HFFc6 (cell line): Measurements from ENCODE around the gene GATA5. TPM values are rescaled to one million over a fixed set of nuclear protein-coding genes. Genes with fewer than 3 reads are reported as not detected.

Experiments used
- DNase-seq: peaks from one replicate; pipeline ENCODE4 v3.0.0-alpha.2; 2018
- H3K27ac Mint-ChIP-seq: 2 replicates; pipeline ENCODE4 v1.8.0; 2020; ENCODE audit warnings: mild to moderate bottlenecking, mixed read lengths
- H3K27me3 Mint-ChIP-seq: 2 replicates; pipeline ENCODE4 v1.8.0; 2021; ENCODE audit warnings: mild to moderate bottlenecking, moderate library complexity, mixed read lengths; ENCODE audit not compliant: insufficient read depth
- H3K36me3 Mint-ChIP-seq: 2 replicates; pipeline ENCODE4 v1.8.0; 2021; ENCODE audit warnings: low read depth, mixed read lengths
- H3K4me1 Mint-ChIP-seq: 2 replicates; pipeline ENCODE4 v1.8.0; 2020; ENCODE audit warnings: low read depth, mixed read lengths
- H3K4me3 Mint-ChIP-seq: 2 replicates; pipeline ENCODE4 v1.8.0; 2020; ENCODE audit warnings: mild to moderate bottlenecking, moderate library complexity, mixed read lengths
- H3K9me3 Mint-ChIP-seq: 2 replicates; pipeline ENCODE4 v1.8.0; 2020; ENCODE audit warnings: mild to moderate bottlenecking, mixed read lengths
- CTCF ChIP-seq: fragments of 200-600 bp; sonication (generic); IDR thresholded peaks from 2 replicates; pipeline ENCODE4 v1.5.0; 2021; ENCODE audit warnings: antibody characterized with exemption, mild to moderate bottlenecking
- total RNA-seq, 6 experiments: library from RNA; stranded (reverse); fragmentation: NEBNext Ultra II Directional; extraction: Animal tissue kit (Norgen Biotek cat#: 25700); gene quantifications; 2 replicates in 1 of 6; 3 replicates in 5 of 6; pipeline ENCODE4 v1.2.3, GENCODE V29; 2021

GATA5 gene
- total RNA-seq, 6 experiments from 2014 or later, result not detected

DNA sequence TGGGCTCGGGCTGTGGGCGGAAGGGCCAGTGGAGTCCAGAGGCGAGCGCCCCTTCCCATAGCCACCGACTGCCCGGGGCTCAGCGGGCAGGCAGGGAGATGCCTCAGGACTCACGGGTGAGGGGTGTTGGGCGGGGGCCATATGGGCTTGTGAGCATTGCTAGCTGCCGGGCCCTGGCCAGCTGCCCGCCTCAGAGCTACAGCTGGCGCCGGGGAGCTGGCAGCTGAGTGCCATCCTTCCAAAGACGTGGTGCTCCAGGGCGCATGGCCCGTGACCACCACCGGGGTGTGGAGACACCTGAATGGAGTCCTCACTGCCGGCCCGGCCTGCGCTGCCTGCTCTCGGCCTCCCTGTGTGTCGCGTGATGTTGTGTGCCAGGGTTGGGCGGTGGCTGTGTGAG lies 37.9 kb downstream of the GATA5 start:
- no peak for TF ChIP-seq CTCF
- H3K36me3 Mint-ChIP-seq, result no peaks in the 10 kb centered on the region
- no peaks in the 10 kb centered on the region for H3K4me1 Mint-ChIP-seq
- H3K27me3 Mint-ChIP-seq, result peaks cover 64% of the 10 kb centered on the region
- H3K4me3 Mint-ChIP-seq, result no peak overlapping the region
- no peaks in the 10 kb centered on the region for H3K9me3 Mint-ChIP-seq
- H3K27ac Mint-ChIP-seq, result no peak overlapping the region
- DNase-seq, result no peak

DNA sequence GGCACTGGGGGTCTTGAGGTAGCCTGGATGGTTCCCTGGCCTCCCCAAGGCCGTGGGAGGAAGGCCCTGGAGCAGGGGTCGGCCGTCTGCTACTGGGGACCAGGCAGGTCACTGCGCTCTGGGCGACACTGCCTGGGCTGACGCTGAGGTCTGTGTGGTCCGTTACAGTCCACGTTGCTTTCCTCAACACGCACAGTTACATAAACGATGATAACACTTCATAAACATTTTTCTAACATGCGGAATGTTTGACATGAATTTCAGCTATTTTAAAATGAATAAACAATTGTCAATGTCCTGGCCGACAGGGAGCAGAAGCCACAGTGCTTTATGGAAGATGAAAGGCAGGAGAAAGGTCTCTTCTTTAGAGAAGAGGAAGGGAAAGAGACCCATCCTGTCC lies 38.3 kb downstream of the GATA5 start:
- DNase-seq, result peak; percentile 4
- Mint-ChIP-seq H3K4me1 (no peaks in the 10 kb centered on the region), H3K36me3 (no peaks in the 10 kb centered on the region), H3K27me3 (peaks cover 68% of the 10 kb centered on the region), H3K4me3 (no peak overlapping the region), H3K27ac (no peak overlapping the region), H3K9me3 (no peaks in the 10 kb centered on the region)
- TF ChIP-seq CTCF, result no peak

DNA sequence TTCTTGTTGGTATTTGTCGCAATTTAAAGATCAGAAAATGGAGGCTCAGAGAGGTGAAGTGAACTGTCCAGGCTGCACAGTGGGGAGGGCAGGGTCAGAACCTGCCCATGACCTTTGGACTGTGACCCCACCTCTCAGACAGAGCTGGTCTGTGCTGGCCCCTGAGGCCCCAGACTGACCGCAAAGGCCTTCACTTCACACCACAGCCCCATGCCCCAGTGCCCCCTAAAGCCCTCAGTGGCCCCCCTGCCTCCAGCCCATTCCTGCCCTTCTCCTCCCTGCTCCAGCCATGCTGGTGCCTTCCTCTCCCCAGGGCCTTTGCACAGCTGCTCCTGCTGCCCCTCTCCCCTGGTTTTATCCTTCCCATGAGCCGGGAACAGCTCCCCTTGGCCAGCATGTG lies 39.1 kb downstream of the GATA5 start:
- no peak for DNase-seq
- no peak for TF ChIP-seq CTCF
- Mint-ChIP-seq H3K27ac (no peak overlapping the region), H3K4me1 (no peaks in the 10 kb centered on the region), H3K9me3 (no peaks in the 10 kb centered on the region), H3K4me3 (no peak overlapping the region), H3K36me3 (no peaks in the 10 kb centered on the region), H3K27me3 (peaks cover 71% of the 10 kb centered on the region)

DNA sequence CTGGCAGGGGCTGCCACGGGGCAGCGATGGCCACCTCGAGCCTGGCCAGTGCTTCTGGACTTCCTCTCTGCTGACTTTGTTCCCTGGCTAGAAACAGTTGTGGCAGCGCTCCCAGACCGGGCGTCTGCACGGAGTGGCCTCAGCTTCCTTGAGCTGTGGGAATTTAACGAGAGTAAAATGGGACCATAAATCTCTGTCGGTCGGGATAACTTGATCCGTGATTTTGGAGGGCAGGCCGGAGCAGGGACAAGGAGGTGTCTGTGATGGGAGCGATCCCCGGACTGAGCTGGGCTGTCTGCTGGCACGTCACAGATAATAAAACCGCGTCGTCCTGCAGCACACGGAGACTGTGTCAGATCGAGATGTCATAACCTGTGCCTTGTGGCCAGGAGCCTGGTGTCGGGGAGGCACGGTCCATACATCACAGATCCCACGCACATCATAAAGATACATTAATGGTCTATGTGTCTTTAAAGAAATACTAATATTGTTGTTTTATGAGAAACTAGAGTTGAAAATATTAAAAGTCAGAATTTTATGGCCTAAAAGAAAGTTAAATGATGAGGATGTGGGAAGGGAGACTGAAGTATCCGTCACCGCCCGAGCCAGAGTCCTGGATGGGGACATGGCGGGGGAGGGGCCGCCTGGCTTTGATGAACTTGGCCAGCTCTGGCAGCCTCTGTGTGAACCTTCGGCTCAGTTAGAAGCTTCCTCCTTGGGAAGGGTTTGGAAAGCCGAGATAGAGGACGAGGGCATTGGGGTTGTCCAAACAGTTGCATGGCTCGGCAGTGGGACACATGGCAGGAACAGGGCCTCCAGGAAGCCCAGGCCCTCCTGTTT lies 41.9 kb downstream of the GATA5 start:
- H3K36me3 Mint-ChIP-seq, result no peaks in the 10 kb centered on the region
- peaks cover 70% of the 10 kb centered on the region for H3K27me3 Mint-ChIP-seq
- no peaks in the 10 kb centered on the region for H3K4me1 Mint-ChIP-seq
- no peak for DNase-seq
- H3K27ac Mint-ChIP-seq, result no peak overlapping the region
- TF ChIP-seq CTCF, result no peak
- no peaks in the 10 kb centered on the region for H3K9me3 Mint-ChIP-seq
- no peak overlapping the region for H3K4me3 Mint-ChIP-seq

DNA sequence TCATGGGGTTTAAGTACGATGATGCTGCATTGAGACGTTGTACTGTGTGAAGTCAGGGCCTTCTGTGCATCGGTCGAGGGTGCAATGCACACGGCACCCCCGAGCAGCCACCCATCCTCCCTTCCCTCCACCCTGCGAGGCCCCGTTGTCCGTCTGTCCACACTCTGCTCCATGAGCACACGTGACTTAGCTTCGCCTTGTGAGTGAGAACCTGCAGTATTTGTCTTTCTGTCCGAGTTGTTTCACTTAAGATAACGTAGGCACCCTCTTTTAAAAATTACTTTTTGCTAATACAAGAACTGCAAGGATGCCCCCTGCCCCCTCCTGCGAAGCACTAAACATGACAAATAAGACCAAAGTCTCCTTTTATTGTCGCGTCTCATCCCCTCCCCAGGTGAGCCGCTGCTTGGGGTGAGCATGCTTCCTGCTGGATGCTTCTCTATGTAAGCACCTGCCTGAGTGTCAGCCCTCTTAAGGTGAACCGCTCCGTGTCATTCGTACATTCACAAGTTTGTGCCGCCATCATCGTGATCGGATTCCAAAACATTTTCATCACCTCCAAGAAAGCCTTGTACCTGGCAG lies 44.8 kb downstream of the GATA5 start:
- no peak overlapping the region for H3K27ac Mint-ChIP-seq
- H3K4me3 Mint-ChIP-seq, result no peak overlapping the region
- DNase-seq, result no peak
- H3K9me3 Mint-ChIP-seq, result no peaks in the 10 kb centered on the region
- peaks cover 61% of the 10 kb centered on the region for H3K27me3 Mint-ChIP-seq
- no peak for TF ChIP-seq CTCF
- H3K4me1 Mint-ChIP-seq, result no peaks in the 10 kb centered on the region
- no peaks in the 10 kb centered on the region for H3K36me3 Mint-ChIP-seq
